Keratinocyte (primary cell): ENCODE results near the gene OTOG.

Source experiments
- EZH2 ChIP-seq: IDR thresholded peaks from one replicate; pipeline ENCODE4 v1.6.1; 2012; ENCODE audit warnings: inconsistent platforms, mild to moderate bottlenecking, low read length, moderate library complexity
- TF ChIP-seq, protein P1 (sequence below), 3 experiments: IDR thresholded peaks in 1 of 3; conservative IDR thresholded peaks in 1 of 3; optimal IDR thresholded peaks in 1 of 3; 2 replicates in 2 of 3; 3 replicates in 1 of 3; pipeline versions ENCODE3 to v1.5.1; 2011; ENCODE audit warnings: low read length in 3 of 3, mild to moderate bottlenecking in 3 of 3, moderate library complexity in 2 of 3, control low read depth in 1 of 3, inconsistent platforms in 1 of 3; ENCODE audit not compliant: insufficient read depth in 2 of 3; ENCODE audit errors: extremely low read depth in 1 of 3

GRCh38 chr11:17605651-17606122 is 58.6 kb downstream of the OTOG start:
- TF ChIP-seq, protein P1, sequence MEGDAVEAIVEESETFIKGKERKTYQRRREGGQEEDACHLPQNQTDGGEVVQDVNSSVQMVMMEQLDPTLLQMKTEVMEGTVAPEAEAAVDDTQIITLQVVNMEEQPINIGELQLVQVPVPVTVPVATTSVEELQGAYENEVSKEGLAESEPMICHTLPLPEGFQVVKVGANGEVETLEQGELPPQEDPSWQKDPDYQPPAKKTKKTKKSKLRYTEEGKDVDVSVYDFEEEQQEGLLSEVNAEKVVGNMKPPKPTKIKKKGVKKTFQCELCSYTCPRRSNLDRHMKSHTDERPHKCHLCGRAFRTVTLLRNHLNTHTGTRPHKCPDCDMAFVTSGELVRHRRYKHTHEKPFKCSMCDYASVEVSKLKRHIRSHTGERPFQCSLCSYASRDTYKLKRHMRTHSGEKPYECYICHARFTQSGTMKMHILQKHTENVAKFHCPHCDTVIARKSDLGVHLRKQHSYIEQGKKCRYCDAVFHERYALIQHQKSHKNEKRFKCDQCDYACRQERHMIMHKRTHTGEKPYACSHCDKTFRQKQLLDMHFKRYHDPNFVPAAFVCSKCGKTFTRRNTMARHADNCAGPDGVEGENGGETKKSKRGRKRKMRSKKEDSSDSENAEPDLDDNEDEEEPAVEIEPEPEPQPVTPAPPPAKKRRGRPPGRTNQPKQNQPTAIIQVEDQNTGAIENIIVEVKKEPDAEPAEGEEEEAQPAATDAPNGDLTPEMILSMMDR (optimal IDR thresholded peaks at IDR 0.05 in 1 of 3, IDR thresholded peaks at IDR 0.05 in 1 of 3, conservative IDR thresholded peaks at IDR 0.05 in 1 of 3; ENCODE audit: extremely low read depth in 1 of 3, insufficient read depth in 2 of 3, low read length in 3 of 3) = no peak
- TF ChIP-seq EZH2 = no peak
